Ovary (tissue), 9 donors: ENCODE measurements around the gene HSPB7. TPM values are rescaled to one million over a fixed set of nuclear protein-coding genes. Genes with fewer than 3 reads are reported as not detected.
A peak's percentile ranks its signal among the peaks of the same experiment; 100 is the strongest.

Experiments used
- DNase-seq, 5 donors: peaks; one replicate each; pipeline ENCODE4 v3.0.0-alpha.2; 2019 to 2020
- H3K27ac ChIP-seq, 2 donors: fragments of 200-600 bp; one replicate each; pipeline versions ENCODE4 v1.5.1 to v1.8.0; 2019 to 2022
- H3K27me3 ChIP-seq: fragments of 200-600 bp; one replicate; pipeline ENCODE4 v1.8.0; 2022
- H3K36me3 ChIP-seq: fragments of 200-600 bp; sonication (generic); one replicate; pipeline ENCODE4 v1.5.1; 2019
- H3K4me1 ChIP-seq: one replicate; pipeline ENCODE4 v1.8.1; 2013; ENCODE audit warnings: mild to moderate bottlenecking, moderate library complexity; ENCODE audit not compliant: insufficient read depth
- H3K4me3 ChIP-seq: fragments of 200-600 bp; sonication (generic); one replicate; pipeline ENCODE4 v1.5.1; 2017
- H3K9me3 ChIP-seq, 2 donors: fragments of 200-600 bp in 1 of 2; sonication (generic) in 1 of 2; one replicate each; pipeline versions ENCODE4 v1.5.1 to v1.8.1; 2013 to 2019; ENCODE audit warnings: mild to moderate bottlenecking in 1 of 2, moderate library complexity in 1 of 2
- EP300 ChIP-seq: sonication (generic); formaldehyde crosslinking; IDR thresholded peaks from one replicate; pipeline ENCODE4 v1.6.1; 2017; ENCODE audit warnings: antibody characterized with exemption
- POLR2A ChIP-seq: fragments of 450-650 bp; IDR thresholded peaks from one replicate; pipeline ENCODE4 v1.6.1; 2017; ENCODE audit warnings: antibody characterized with exemption, mild to moderate bottlenecking, moderate library complexity
- whole genome bisulfite sequencing, 3 donors: extraction: QIAGEN DNeasy Blood & Tissue Kit in 1 of 3; methylation state at CpG; one replicate each; pipeline versions ENCODE4 v1.1.5 to v1.1.7; 2013 to 2017; 5-methylcytosine and 5-hydroxymethylcytosine counted together
- intact Hi-C, 4 donors: fragments of 100-400 bp; cut with DNase I; formaldehyde crosslinking; loops; one replicate each; pipeline versions ENCODE4 v1.11.0 to v1.15.1; 2022 to 2023
- polyA plus RNA-seq, 2 donors: library from polyadenylated mRNA; stranded (reverse); fragments of 200-250 nt in 1 of 2; fragments of 350-450 nt in 1 of 2; fragmentation: Illumina TruSeq in 1 of 2; extraction: RNeasy Lipid Tissue Mini Kit (QIAGEN cat#74804) in 1 of 2; gene quantifications; one replicate each; pipeline ENCODE4 v1.2.3, GENCODE V29; 2013 to 2014
- total RNA-seq, 7 donors: library from RNA; depleted of rRNA in 2 of 7; stranded (reverse); fragments of >200 nt in 2 of 7; fragmentation: NEBNext Ultra II Directional in 3 of 7; extraction: Animal tissue kit (Norgen Biotek cat#: 25700) in 3 of 7; gene quantifications; one replicate each; pipeline versions ENCODE4 v1.1.0 to v1.2.4, GENCODE V29; 2016 to 2023
- TF ChIP-seq, protein P1 (sequence below), 3 donors: fragments of 450-650 bp in 2 of 3; fragments of 200-600 bp in 1 of 3; IDR thresholded peaks; one replicate each; pipeline versions ENCODE4 v1.5.1 to v1.8.0; 2016 to 2022; ENCODE audit warnings: antibody characterized with exemption in 3 of 3, mild to moderate bottlenecking in 1 of 3
- donor health status: DM: no; HTN: no; CAD: no; lungs with moderate emphysema.
- donor health status: DM: no; HTN: no; CAD: no.
- donor health status: Bipolar disorder and iron deficiency.
- donor health status: DM: yes; HTN: yes; CAD: no.
- donor health status: DM: no; HTN: no; CAD: no.
- donor health status: DM: yes; HTN: yes; CAD: no.

HSPB7 gene
- total and polyA plus RNA-seq, 9 donors, result 1.9 to 68.7 (median 30.9) TPM

DNA sequence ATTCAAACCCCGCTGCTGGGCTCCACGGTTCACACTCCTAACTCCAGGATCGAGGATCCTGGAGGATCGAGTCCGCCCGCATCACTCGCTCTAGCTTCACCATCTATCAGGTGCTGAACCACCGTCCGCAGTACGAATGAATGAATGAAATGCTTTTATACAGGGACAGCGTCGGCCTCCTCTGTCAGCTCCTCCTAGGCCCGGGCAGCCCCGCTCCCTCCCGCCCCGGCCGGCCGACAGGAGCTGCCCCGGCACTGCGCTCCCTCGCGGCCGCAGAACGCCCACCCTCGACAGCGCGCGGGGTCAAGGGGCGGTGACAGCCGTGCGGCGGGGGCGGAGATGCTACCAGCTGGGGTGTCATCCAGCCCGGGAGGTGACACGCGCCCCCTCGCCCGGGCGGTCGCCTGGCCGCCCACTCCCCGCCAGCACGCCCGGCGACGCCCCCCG is 42.5 kb downstream of the HSPB7 start:
- DNase-seq, result no peak
- no peaks in the 10 kb centered on the region for H3K9me3 ChIP-seq
- H3K27me3 ChIP-seq, result no peaks in the 10 kb centered on the region
- 1 to 2% (median 1%) methylated on average over 38 to 47 of the region's 47 CpGs for WGBS, 3 donors
- peaks cover 5% of the 10 kb centered on the region for H3K4me1 ChIP-seq
- peak overlapping the region in 1 of 2 donors; percentile 80 for H3K27ac ChIP-seq
- H3K36me3 ChIP-seq, result no peaks in the 10 kb centered on the region
- intact Hi-C loops, result no loop called here
- H3K4me3 ChIP-seq, result peak overlapping the region; percentile 91
- no peak for TF ChIP-seq EP300
- TF ChIP-seq POLR2A, result no peak
- TF ChIP-seq, protein P1, sequence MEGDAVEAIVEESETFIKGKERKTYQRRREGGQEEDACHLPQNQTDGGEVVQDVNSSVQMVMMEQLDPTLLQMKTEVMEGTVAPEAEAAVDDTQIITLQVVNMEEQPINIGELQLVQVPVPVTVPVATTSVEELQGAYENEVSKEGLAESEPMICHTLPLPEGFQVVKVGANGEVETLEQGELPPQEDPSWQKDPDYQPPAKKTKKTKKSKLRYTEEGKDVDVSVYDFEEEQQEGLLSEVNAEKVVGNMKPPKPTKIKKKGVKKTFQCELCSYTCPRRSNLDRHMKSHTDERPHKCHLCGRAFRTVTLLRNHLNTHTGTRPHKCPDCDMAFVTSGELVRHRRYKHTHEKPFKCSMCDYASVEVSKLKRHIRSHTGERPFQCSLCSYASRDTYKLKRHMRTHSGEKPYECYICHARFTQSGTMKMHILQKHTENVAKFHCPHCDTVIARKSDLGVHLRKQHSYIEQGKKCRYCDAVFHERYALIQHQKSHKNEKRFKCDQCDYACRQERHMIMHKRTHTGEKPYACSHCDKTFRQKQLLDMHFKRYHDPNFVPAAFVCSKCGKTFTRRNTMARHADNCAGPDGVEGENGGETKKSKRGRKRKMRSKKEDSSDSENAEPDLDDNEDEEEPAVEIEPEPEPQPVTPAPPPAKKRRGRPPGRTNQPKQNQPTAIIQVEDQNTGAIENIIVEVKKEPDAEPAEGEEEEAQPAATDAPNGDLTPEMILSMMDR (IDR thresholded peaks at IDR 0.05), result no peak

DNA sequence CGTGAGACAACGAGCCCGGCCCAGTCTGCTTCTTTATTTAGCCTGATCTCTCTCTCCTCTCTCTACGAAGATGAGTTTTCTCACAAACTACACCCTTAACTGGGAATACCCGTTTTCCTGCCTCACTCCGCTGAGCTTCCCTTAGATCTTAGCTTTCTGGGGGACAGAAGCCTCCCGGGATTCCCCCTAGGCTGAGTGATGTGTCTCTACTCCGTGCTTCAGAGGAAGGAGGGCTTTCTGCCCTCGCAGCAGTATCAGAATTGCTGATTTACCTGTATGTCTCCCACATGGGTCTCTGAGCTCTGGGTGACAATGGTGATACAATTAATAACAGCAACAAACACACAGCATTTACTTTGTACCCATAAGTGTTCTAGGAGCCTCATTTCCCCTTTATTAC is 43.0 kb downstream of the HSPB7 start:
- Histone ChIP-seq H3K27me3 (no peaks in the 10 kb centered on the region), H3K4me1 (peaks cover 5% of the 10 kb centered on the region), H3K4me3 (peak overlapping the region; percentile 91), H3K36me3 (no peaks in the 10 kb centered on the region), H3K27ac (no peak overlapping the region), H3K9me3 (no peaks in the 10 kb centered on the region)
- TF ChIP-seq POLR2A (no peak), EP300 (no peak)
- TF ChIP-seq, protein P1 (IDR thresholded peaks at IDR 0.05), result no peak
- DNase-seq, result no peak
- WGBS, 3 donors, result 35 to 43% (median 40%) methylated on average over 9 of the region's 9 CpGs
- intact Hi-C loops, result no loop called here

DNA sequence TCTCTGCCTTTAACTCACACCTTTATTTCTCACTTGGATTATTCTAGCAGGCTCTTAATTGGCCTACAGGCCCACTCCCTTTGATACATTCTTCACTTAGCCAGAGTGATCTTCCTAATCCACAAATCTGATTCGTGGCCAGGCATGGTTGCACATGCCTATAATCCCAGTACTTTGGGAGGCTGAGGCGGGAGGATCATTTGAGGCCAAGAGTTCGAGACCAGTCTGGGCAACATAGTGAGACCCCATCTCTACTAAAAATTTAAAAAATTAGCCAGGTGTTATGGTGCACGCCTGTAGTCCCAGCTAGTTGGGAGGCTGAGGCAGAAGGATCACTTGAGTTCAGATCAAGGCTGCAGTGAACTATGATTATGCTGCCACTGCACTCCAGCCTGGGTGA is 44.1 kb downstream of the HSPB7 start:
- WGBS, 3 donors, result 89 to 94% (median 92%) methylated on average over 4 of the region's 4 CpGs
- intact Hi-C loops, result no loop called here
- Histone ChIP-seq H3K4me3 (no peak overlapping the region), H3K9me3 (no peaks in the 10 kb centered on the region), H3K4me1 (peaks cover 5% of the 10 kb centered on the region), H3K36me3 (no peaks in the 10 kb centered on the region), H3K27ac (no peak overlapping the region), H3K27me3 (no peaks in the 10 kb centered on the region)
- no peak for DNase-seq
- TF ChIP-seq EP300, result no peak

DNA sequence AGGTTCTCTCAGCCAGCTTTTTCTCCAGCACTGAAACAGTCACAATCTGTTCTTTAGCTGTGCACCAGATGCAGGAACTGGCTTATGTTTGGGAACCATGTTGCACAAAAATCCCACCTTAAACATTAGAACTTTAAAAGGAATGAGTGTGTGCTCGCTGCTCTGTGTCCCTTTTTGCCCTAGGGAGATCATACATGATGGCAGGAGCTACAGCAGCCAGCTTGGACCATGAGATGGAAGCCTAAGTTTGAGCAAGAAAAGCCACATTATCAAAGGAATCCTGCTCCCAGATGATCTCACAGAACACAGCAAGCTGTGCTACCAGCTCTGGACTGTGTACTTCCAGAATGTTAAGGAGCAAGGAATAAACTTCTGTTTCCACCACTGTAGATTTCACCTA is 45.4 kb downstream of the HSPB7 start:
- intact Hi-C loops, result no loop called here
- TF ChIP-seq EP300 (no peak), POLR2A (no peak)
- TF ChIP-seq, protein P1 (IDR thresholded peaks at IDR 0.05), result no peak
- no peaks in the 10 kb centered on the region for H3K36me3 ChIP-seq
- H3K9me3 ChIP-seq, result no peaks in the 10 kb centered on the region
- H3K27me3 ChIP-seq, result no peaks in the 10 kb centered on the region
- no peak overlapping the region for H3K4me3 ChIP-seq
- no peak overlapping the region for H3K27ac ChIP-seq
- H3K4me1 ChIP-seq, result peaks cover 5% of the 10 kb centered on the region
- 92 to 96% (median 94%) methylated on average over 1 of the region's 1 CpG for WGBS, 3 donors
- DNase-seq, result no peak

DNA sequence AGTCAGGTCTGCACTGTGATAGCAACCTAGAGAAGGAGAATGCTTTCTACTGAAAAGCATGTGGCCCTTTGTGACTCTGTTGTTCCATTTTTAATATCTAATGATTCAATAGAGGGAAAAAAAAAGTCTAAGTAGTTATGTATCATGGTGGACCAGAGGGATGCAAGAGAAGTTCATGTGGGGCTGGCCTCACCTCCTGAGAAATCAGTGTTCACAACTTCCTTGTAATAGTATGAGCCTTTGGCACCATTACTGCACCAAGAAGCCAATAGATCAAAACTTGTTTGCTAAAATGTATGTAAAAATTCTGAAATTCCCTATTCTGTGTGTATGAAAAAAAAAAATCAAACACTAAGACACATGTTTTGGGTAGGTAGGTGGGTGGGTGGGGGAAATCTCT is 46.9 kb downstream of the HSPB7 start:
- DNase-seq, result no peak
- TF ChIP-seq, protein P1 (IDR thresholded peaks at IDR 0.05), result no peak
- no peaks in the 10 kb centered on the region for H3K9me3 ChIP-seq
- H3K36me3 ChIP-seq, result no peaks in the 10 kb centered on the region
- intact Hi-C loops, result no loop called here
- H3K27me3 ChIP-seq, result no peaks in the 10 kb centered on the region
- no peak overlapping the region for H3K27ac ChIP-seq
- H3K4me3 ChIP-seq, result no peak overlapping the region
- peaks cover 8% of the 10 kb centered on the region for H3K4me1 ChIP-seq
